HG03159 (cell line): Measurements from ENCODE around the gene TOMM70.

Source experiments
- ATAC-seq: cut with Tn5 transposase; IDR thresholded peaks from one replicate; pipeline ENCODE4 v1.9.1; 2021; ENCODE audit warnings: mild to moderate bottlenecking, moderate library complexity; ENCODE audit not compliant: unreplicated experiment

Gene TOMM70

GRCh38 chr3:100411091-100411982, 10.4 kb upstream of the TOMM70 start:
- no peak for ATAC-seq

- ATAC-seq, result no peak
Measured at GRCh38 chr3:100407977-100408532, 7.2 kb upstream of the TOMM70 start.

GRCh38 chr3:100407164-100407563, 6.3 kb upstream of the TOMM70 start:
- ATAC-seq, result no peak

- no peak for ATAC-seq
Measured at GRCh38 chr3:100404250-100404548, 3.3 kb upstream of the TOMM70 start.

GRCh38 chr3:100403362-100404249, 2.7 kb upstream of the TOMM70 start:
- ATAC-seq, result no peak

GRCh38 chr3:100402891-100403290, 2.0 kb upstream of the TOMM70 start:
- no peak for ATAC-seq

- ATAC-seq, result no peak
Measured at GRCh38 chr3:100402256-100402655, 1.4 kb upstream of the TOMM70 start.

GRCh38 chr3:100401674-100402041, 769 bp upstream of the TOMM70 start:
- peak; percentile 13 for ATAC-seq

GRCh38 chr3:100400419-100400779, 490 bp downstream of the TOMM70 start:
- peak; percentile 26 for ATAC-seq

GRCh38 chr3:100399341-100400071, 1.4 kb downstream of the TOMM70 start:
- ATAC-seq, result no peak

GRCh38 chr3:100396967-100397366, 3.9 kb downstream of the TOMM70 start:
- ATAC-seq, result no peak

- ATAC-seq, result no peak
Measured at GRCh38 chr3:100395679-100396431, 5.0 kb downstream of the TOMM70 start.

GRCh38 chr3:100389025-100389424, 11.9 kb downstream of the TOMM70 start:
- ATAC-seq, result no peak

- ATAC-seq, result no peak
Measured at GRCh38 chr3:100386437-100387074, 14.3 kb downstream of the TOMM70 start.

- ATAC-seq, result no peak
Measured at GRCh38 chr3:100384733-100385525, 16.0 kb downstream of the TOMM70 start.

GRCh38 chr3:100376301-100376700, 24.6 kb downstream of the TOMM70 start:
- no peak for ATAC-seq

- no peak for ATAC-seq
Measured at GRCh38 chr3:100374521-100374920, 26.4 kb downstream of the TOMM70 start.

- ATAC-seq, result no peak
Measured at GRCh38 chr3:100370756-100371155, 30.1 kb downstream of the TOMM70 start.

GRCh38 chr3:100368441-100368840, 32.4 kb downstream of the TOMM70 start:
- ATAC-seq, result no peak
